Measurements from ENCODE around the gene CHD2. TPM values are rescaled to one million over a fixed set of nuclear protein-coding genes. Genes with fewer than 3 reads are reported as not detected.
A peak's percentile ranks its signal among the peaks of the same experiment; 100 is the strongest.

The CHD2 gene
- total RNA-seq, 1 donor from 2014 or later: 159 TPM

- H3K27me3 Mint-ChIP-seq: no peaks in the 10 kb centered on the region
- H3K9me3 Mint-ChIP-seq (ENCODE audit: low read depth): no peaks in the 10 kb centered on the region
- peak; percentile 30 for DNase-seq (ENCODE audit: low spot score, unreplicated experiment)
- H3K27ac Mint-ChIP-seq: peak overlapping the region; percentile 98
- H3K4me3 Mint-ChIP-seq (ENCODE audit: low read depth): peak overlapping the region; percentile 90
- H3K4me1 Mint-ChIP-seq (ENCODE audit: low read depth): peaks cover 46% of the 10 kb centered on the region
- H3K36me3 Mint-ChIP-seq (ENCODE audit: insufficient read depth): peaks cover 26% of the 10 kb centered on the region
- TF ChIP-seq, protein P1, sequence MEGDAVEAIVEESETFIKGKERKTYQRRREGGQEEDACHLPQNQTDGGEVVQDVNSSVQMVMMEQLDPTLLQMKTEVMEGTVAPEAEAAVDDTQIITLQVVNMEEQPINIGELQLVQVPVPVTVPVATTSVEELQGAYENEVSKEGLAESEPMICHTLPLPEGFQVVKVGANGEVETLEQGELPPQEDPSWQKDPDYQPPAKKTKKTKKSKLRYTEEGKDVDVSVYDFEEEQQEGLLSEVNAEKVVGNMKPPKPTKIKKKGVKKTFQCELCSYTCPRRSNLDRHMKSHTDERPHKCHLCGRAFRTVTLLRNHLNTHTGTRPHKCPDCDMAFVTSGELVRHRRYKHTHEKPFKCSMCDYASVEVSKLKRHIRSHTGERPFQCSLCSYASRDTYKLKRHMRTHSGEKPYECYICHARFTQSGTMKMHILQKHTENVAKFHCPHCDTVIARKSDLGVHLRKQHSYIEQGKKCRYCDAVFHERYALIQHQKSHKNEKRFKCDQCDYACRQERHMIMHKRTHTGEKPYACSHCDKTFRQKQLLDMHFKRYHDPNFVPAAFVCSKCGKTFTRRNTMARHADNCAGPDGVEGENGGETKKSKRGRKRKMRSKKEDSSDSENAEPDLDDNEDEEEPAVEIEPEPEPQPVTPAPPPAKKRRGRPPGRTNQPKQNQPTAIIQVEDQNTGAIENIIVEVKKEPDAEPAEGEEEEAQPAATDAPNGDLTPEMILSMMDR (IDR thresholded peaks at IDR 0.05; ENCODE audit: unreplicated experiment): no peak
Observed at GRCh38 chr15:92883163-92883875, 16.8 kb upstream of the CHD2 start.

- Mint-ChIP-seq H3K27ac (peak overlapping the region; percentile 98), H3K4me3 (ENCODE audit: low read depth) (peak overlapping the region; percentile 90), H3K27me3 (no peaks in the 10 kb centered on the region), H3K9me3 (ENCODE audit: low read depth) (no peaks in the 10 kb centered on the region), H3K36me3 (ENCODE audit: insufficient read depth) (peaks cover 29% of the 10 kb centered on the region), H3K4me1 (ENCODE audit: low read depth) (peaks cover 44% of the 10 kb centered on the region)
- TF ChIP-seq, protein P1 (IDR thresholded peaks at IDR 0.05; ENCODE audit: unreplicated experiment): no peak
- no peak for DNase-seq (ENCODE audit: low spot score, unreplicated experiment)
Observed at GRCh38 chr15:92883876-92884435, 16.2 kb upstream of the CHD2 start.

DNA sequence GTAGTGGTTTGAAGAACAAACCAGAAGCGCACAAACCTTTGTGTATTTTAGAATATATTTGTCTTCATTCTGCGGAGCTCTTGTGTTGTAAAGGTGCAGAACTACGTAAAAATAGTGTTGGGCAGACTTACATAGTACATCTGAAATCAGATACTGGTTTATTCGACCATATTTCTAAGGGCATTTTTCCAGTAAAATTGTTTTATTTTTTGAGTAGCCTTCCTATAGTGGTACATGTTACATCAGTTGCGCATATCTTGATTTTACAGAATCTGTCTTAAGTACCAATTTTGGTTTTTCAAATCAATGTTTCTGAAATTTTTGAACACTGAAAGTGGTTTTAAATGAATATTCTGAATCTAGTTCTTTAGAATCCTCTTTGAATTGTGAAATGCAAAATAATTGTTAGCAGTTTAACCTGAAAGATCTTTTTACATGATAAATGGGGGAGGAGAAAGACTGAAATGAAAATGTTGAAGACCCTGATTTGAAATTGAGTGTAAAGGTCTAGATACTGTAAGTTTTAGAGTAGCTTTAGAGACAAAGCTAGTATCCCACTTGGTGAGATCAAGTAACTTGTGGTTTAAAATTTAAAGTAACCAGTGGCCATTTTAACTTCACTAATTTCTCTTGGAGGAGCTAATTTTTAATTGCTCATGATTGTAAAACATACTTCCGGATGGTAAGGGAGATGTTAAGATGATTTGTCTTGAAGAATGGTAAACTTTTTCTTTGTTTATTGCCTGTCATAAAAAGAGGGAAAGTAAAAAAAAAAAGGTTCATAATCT lies 15.5 kb upstream of the CHD2 start:
- no peak for DNase-seq (ENCODE audit: low spot score, unreplicated experiment)
- peak overlapping the region; percentile 90 for H3K4me3 Mint-ChIP-seq (ENCODE audit: low read depth)
- no peaks in the 10 kb centered on the region for H3K9me3 Mint-ChIP-seq (ENCODE audit: low read depth)
- peaks cover 43% of the 10 kb centered on the region for H3K4me1 Mint-ChIP-seq (ENCODE audit: low read depth)
- peak overlapping the region; percentile 98 for H3K27ac Mint-ChIP-seq
- H3K27me3 Mint-ChIP-seq: no peaks in the 10 kb centered on the region
- TF ChIP-seq, protein P1 (IDR thresholded peaks at IDR 0.05; ENCODE audit: unreplicated experiment): no peak
- peaks cover 30% of the 10 kb centered on the region for H3K36me3 Mint-ChIP-seq (ENCODE audit: insufficient read depth)

- H3K4me3 Mint-ChIP-seq (ENCODE audit: low read depth): peak overlapping the region; percentile 90
- peaks cover 35% of the 10 kb centered on the region for H3K36me3 Mint-ChIP-seq (ENCODE audit: insufficient read depth)
- no peak for DNase-seq (ENCODE audit: low spot score, unreplicated experiment)
- no peaks in the 10 kb centered on the region for H3K9me3 Mint-ChIP-seq (ENCODE audit: low read depth)
- no peaks in the 10 kb centered on the region for H3K27me3 Mint-ChIP-seq
- H3K27ac Mint-ChIP-seq: peak overlapping the region; percentile 98
- H3K4me1 Mint-ChIP-seq (ENCODE audit: low read depth): peaks cover 39% of the 10 kb centered on the region
- TF ChIP-seq, protein P1 (IDR thresholded peaks at IDR 0.05; ENCODE audit: unreplicated experiment): no peak
Observed at GRCh38 chr15:92885224-92886041, 14.7 kb upstream of the CHD2 start.
